ENCODE data around the gene MOBP.

Gene MOBP

GRCh38 chr3:39473452-39474125 is 6.1 kb downstream of the MOBP start:
- CTCF ChIA-PET: no interaction called here
- H3K27ac ChIP-seq: no peak overlapping the region
- POLR2A ChIA-PET (ENCODE audit: low non-redundant PET): no interaction called here
- TF ChIP-seq, protein P1, sequence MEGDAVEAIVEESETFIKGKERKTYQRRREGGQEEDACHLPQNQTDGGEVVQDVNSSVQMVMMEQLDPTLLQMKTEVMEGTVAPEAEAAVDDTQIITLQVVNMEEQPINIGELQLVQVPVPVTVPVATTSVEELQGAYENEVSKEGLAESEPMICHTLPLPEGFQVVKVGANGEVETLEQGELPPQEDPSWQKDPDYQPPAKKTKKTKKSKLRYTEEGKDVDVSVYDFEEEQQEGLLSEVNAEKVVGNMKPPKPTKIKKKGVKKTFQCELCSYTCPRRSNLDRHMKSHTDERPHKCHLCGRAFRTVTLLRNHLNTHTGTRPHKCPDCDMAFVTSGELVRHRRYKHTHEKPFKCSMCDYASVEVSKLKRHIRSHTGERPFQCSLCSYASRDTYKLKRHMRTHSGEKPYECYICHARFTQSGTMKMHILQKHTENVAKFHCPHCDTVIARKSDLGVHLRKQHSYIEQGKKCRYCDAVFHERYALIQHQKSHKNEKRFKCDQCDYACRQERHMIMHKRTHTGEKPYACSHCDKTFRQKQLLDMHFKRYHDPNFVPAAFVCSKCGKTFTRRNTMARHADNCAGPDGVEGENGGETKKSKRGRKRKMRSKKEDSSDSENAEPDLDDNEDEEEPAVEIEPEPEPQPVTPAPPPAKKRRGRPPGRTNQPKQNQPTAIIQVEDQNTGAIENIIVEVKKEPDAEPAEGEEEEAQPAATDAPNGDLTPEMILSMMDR (conservative IDR thresholded peaks at IDR 0.05; ENCODE audit: low read depth): no peak
- no peak for DNase-seq (ENCODE audit: low spot score)

DNA sequence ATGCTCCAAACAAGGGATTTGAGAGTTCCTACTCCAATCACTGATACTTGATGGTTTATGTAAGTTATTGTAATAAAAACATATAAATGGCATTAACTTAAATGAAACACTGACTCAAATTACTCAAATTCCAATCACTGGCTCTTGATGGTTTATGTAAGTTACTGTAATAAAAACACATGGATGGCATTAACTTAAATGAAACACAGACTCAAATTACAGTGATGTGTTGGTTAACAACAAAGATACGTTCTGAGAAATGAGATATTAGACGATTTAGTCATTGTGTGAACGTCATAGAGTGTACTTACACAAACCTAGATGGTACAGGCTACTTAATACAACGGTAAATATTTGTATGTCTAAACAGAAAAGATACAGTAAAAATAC is 6.6 kb downstream of the MOBP start:
- DNase-seq (ENCODE audit: low spot score): no peak
- ChIA-PET POLR2A (ENCODE audit: low non-redundant PET) (no interaction called here), CTCF (no interaction called here)
- H3K27ac ChIP-seq: no peak overlapping the region
- TF ChIP-seq, protein P1 (conservative IDR thresholded peaks at IDR 0.05; ENCODE audit: low read depth): no peak

DNA sequence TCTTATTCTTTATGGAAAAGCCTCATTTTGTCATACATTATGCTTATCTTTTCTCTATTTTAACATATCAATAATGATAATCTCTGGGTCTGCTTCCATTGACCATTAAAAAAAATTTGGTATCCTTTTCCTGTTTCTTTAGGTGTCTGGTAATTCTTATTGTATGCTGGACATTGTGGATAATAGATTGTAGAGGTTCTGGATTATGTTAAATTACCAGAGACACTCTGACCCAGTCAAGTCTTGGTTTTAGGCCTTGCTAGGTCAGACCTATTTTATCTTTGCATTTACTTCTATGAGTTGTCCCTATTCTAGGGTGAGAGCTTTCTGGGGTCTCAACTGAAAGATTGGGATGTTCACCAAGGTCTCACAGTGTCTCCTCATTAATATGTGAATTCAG is 9.3 kb downstream of the MOBP start:
- ChIA-PET POLR2A (ENCODE audit: low non-redundant PET) (no interaction called here), CTCF (no interaction called here)
- no peak overlapping the region for H3K27ac ChIP-seq
- TF ChIP-seq, protein P1 (conservative IDR thresholded peaks at IDR 0.05; ENCODE audit: low read depth): no peak
- DNase-seq (ENCODE audit: low spot score): no peak

- ChIA-PET CTCF (no interaction called here), POLR2A (ENCODE audit: low non-redundant PET) (no interaction called here)
- DNase-seq (ENCODE audit: low spot score): no peak
- TF ChIP-seq, protein P1 (conservative IDR thresholded peaks at IDR 0.05; ENCODE audit: low read depth): no peak
- H3K27ac ChIP-seq: no peak overlapping the region
Observed at GRCh38 chr3:39478226-39478625, 10.7 kb downstream of the MOBP start.

GRCh38 chr3:39479701-39480414 is 12.4 kb downstream of the MOBP start:
- ChIA-PET CTCF (no interaction called here), POLR2A (ENCODE audit: low non-redundant PET) (no interaction called here)
- no peak for DNase-seq (ENCODE audit: low spot score)
- TF ChIP-seq, protein P1 (conservative IDR thresholded peaks at IDR 0.05; ENCODE audit: low read depth): no peak
- H3K27ac ChIP-seq: no peak overlapping the region

DNA sequence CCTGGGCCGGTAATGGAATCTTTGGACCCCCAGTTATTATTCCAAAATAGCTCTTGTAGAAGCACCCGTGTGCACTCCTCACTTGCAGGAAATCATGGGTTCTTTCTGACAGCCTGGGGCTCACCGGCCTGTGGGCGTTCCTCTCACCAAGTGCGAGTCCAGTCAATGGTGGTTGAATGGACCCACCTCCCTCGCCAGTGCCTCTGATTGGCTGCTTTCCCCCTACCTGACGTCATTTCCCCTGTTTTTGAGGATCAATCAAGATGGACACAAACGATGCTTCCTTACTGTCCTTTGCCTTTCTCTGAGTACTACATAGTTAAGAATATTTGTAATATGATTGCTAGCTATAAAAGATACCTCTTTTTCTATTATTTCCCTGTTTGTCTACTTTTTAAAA is 18.1 kb downstream of the MOBP start:
- no peak for DNase-seq (ENCODE audit: low spot score)
- H3K27ac ChIP-seq: no peak overlapping the region
- ChIA-PET POLR2A (ENCODE audit: low non-redundant PET) (no interaction called here), CTCF (no interaction called here)
- TF ChIP-seq, protein P1 (conservative IDR thresholded peaks at IDR 0.05; ENCODE audit: low read depth): no peak

All from RWPE1 (cell line).